Sigmoid colon (tissue), 4 donors: ENCODE results near the gene RGS7.

Experiments used
- EP300 ChIP-seq, 4 donors: sonication (generic); formaldehyde crosslinking; IDR thresholded peaks; one replicate each; pipeline ENCODE4 v1.6.1; 2017; ENCODE audit warnings: antibody characterized with exemption in 4 of 4
- POLR2A ChIP-seq, 2 donors: fragments of 450-650 bp; IDR thresholded peaks; one replicate each; pipeline ENCODE4 v1.6.1; 2016; ENCODE audit warnings: antibody characterized with exemption in 2 of 2, mild to moderate bottlenecking in 2 of 2, moderate library complexity in 2 of 2
- POLR2AphosphoS5 ChIP-seq, 4 donors: sonication (generic); formaldehyde crosslinking; IDR thresholded peaks; one replicate each; pipeline ENCODE4 v1.6.1; 2017; ENCODE audit warnings: antibody characterized with exemption in 4 of 4
- TF ChIP-seq, protein P1 (sequence below), 4 experiments: fragments of 450-650 bp in 3 of 4; fragments of 200-600 bp in 1 of 4; IDR thresholded peaks; one replicate each; pipeline ENCODE4 v1.5.1; 2016 to 2019; ENCODE audit warnings: antibody characterized with exemption in 4 of 4, mild to moderate bottlenecking in 3 of 4, moderate library complexity in 2 of 4

DNA sequence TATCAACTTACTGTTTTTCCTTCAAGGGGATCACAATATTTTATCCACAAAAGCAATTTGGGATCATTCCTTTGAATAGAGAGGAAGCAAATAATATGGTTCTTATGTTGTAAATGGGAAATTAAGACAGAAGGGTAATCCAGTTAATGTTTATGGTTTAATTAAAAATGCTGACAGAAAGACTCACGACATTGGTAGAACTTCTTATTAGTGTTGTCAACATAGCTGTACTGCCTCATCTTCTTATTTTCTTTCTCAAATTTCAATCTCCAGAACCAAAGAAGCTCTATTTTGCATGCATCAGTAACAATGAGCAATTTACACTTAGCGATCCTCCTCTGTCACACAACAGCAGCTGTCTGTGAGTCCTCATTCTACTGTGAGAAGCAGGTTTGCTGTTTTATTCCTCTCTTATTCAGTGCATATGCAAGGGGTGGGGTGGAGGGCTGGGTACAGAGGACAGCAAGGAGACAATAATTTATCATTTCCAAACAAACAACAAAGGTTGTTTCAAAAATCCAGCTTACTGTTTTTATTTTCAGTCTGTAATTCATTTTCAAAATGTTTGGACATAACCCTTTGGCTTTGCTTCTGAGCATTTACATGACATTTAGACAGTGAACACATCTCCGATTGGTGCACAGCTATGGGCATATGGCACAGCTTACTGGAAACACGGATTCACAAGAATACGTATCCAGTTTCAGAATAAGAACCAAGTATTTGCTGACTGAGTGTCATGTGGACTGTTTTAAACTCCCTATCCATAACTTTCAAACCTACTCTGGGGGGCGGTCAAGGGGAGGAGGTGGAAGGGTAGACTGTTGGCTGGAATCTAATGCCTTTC is 335.9 kb downstream of the RGS7 start:
- TF ChIP-seq, protein P1, sequence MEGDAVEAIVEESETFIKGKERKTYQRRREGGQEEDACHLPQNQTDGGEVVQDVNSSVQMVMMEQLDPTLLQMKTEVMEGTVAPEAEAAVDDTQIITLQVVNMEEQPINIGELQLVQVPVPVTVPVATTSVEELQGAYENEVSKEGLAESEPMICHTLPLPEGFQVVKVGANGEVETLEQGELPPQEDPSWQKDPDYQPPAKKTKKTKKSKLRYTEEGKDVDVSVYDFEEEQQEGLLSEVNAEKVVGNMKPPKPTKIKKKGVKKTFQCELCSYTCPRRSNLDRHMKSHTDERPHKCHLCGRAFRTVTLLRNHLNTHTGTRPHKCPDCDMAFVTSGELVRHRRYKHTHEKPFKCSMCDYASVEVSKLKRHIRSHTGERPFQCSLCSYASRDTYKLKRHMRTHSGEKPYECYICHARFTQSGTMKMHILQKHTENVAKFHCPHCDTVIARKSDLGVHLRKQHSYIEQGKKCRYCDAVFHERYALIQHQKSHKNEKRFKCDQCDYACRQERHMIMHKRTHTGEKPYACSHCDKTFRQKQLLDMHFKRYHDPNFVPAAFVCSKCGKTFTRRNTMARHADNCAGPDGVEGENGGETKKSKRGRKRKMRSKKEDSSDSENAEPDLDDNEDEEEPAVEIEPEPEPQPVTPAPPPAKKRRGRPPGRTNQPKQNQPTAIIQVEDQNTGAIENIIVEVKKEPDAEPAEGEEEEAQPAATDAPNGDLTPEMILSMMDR (IDR thresholded peaks at IDR 0.05): no peak
- TF ChIP-seq POLR2A (IDR thresholded peaks at IDR 0.05) (no peak), POLR2AphosphoS5 (IDR thresholded peaks at IDR 0.05) (no peak), EP300 (IDR thresholded peaks at IDR 0.05) (no peak)
